Measurements from ENCODE around the gene RTF1. TPM values are rescaled to one million over a fixed set of nuclear protein-coding genes. Genes with fewer than 3 reads are reported as not detected.

Gene RTF1
- total RNA-seq, 2 donors from 2014 or later, result 20.0 to 49.5 TPM

GRCh38 chr15:41494922-41495735 is 78.2 kb downstream of the RTF1 start:
- peaks cover 25 to 31% of the 10 kb centered on the region in 2 donors for H3K4me1 ChIP-seq (ENCODE audit: control insufficient read depth in 1 of 2, low read depth in 2 of 2)
- no peak overlapping the region for H3K27ac ChIP-seq
- no peak for ATAC-seq (ENCODE audit: insufficient number of reproducible peaks, low FRiP score, low read depth)
- peaks cover 7% of the 10 kb centered on the region for H3K27me3 ChIP-seq (replicated peaks; ENCODE audit: insufficient read depth)
- no peak for DNase-seq (ENCODE audit: low spot score)
- H3K36me3 ChIP-seq, result no peaks in the 10 kb centered on the region
- no peaks in the 10 kb centered on the region for H3K9me3 ChIP-seq
- TF ChIP-seq CTCF (IDR thresholded peaks at IDR 0.05), result no peak
- peak overlapping the region; percentile 94 for H3K4me3 ChIP-seq

GRCh38 chr15:41495736-41496599 is 79.1 kb downstream of the RTF1 start:
- DNase-seq (ENCODE audit: low spot score) (no peak), ATAC-seq (ENCODE audit: insufficient number of reproducible peaks, low FRiP score, low read depth) (no peak)
- Histone ChIP-seq H3K27me3 (replicated peaks; ENCODE audit: insufficient read depth) (peaks cover 7% of the 10 kb centered on the region), H3K4me3 (peak overlapping the region; percentile 94), H3K27ac (no peak overlapping the region), H3K9me3 (no peaks in the 10 kb centered on the region), H3K4me1 (ENCODE audit: control insufficient read depth in 1 of 2, low read depth in 2 of 2) (peaks cover 25 to 31% of the 10 kb centered on the region in 2 donors), H3K36me3 (no peaks in the 10 kb centered on the region)
- TF ChIP-seq CTCF (IDR thresholded peaks at IDR 0.05), result no peak

- H3K4me1 ChIP-seq (ENCODE audit: control insufficient read depth in 1 of 2, low read depth in 2 of 2), result peaks cover 26 to 31% of the 10 kb centered on the region in 2 donors
- no peak for DNase-seq (ENCODE audit: low spot score)
- H3K27me3 ChIP-seq (replicated peaks; ENCODE audit: insufficient read depth), result peaks cover 7% of the 10 kb centered on the region
- H3K4me3 ChIP-seq, result no peak overlapping the region
- ATAC-seq (ENCODE audit: insufficient number of reproducible peaks, low FRiP score, low read depth), result no peak
- H3K36me3 ChIP-seq, result no peaks in the 10 kb centered on the region
- no peak for TF ChIP-seq CTCF (IDR thresholded peaks at IDR 0.05)
- no peak overlapping the region for H3K27ac ChIP-seq
- H3K9me3 ChIP-seq, result no peaks in the 10 kb centered on the region
Measured at GRCh38 chr15:41498657-41499056, 81.8 kb downstream of the RTF1 start.

- Histone ChIP-seq H3K4me1 (ENCODE audit: control insufficient read depth in 1 of 2, low read depth in 2 of 2) (peaks cover 23 to 27% of the 10 kb centered on the region in 2 donors), H3K27ac (no peak overlapping the region), H3K4me3 (no peak overlapping the region), H3K36me3 (no peaks in the 10 kb centered on the region), H3K27me3 (replicated peaks; ENCODE audit: insufficient read depth) (peaks cover 7% of the 10 kb centered on the region), H3K9me3 (no peaks in the 10 kb centered on the region)
- ATAC-seq (ENCODE audit: insufficient number of reproducible peaks, low FRiP score, low read depth), result no peak
- TF ChIP-seq CTCF (IDR thresholded peaks at IDR 0.05), result no peak
- no peak for DNase-seq (ENCODE audit: low spot score)
Measured at GRCh38 chr15:41499109-41499851, 82.4 kb downstream of the RTF1 start.
